Measurements from ENCODE around the gene KIRREL3. TPM values are rescaled to one million over a fixed set of nuclear protein-coding genes. Genes with fewer than 3 reads are reported as not detected.
A peak's percentile ranks its signal among the peaks of the same experiment; 100 is the strongest.

The KIRREL3 gene
- total and polyA plus RNA-seq, 9 of the 15 experiments (the other 6 are each of a cell fraction or from before 2014, with no cell fraction given), result 0.04 to 0.10 TPM; not detected in 7

DNA sequence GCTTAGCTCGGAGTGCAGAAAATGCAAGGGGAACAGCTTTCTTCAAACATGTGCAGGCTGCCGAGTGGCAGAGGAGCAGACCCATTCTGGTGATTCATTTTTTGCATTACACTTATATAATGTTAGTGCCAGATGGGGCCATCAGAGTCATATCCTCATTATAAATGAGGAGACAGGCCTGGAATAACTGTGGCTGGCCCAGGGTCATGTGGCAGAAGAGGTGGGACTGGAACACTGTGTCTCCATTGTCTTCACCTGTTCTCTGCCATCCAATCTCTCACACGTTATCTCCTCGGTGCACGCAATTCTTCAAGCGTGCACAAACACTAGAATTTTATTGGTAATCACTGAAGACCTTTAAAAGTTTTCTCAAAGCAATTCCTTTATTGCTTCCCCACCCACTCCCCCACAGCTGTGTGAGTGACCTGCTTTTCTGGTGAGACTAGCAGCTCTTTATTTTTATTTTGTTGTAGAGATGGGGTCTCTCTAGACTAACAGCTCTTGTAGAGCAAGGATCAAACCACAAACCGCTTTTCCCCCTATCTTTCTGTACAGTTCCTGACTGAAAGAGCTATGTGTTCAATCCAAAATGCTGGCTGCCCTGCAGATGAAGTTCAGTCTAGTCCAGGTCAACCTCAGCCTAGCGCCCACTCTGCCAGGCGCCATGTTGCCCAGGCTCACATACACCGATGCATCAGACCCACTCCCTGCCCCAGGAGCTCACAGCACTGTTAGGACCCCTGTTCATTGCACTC lies 569.8 kb downstream of the KIRREL3 start:
- FAIRE-seq, result no peak
- H3K4me2 ChIP-seq (ENCODE audit: insufficient read depth, low read length), result no peak overlapping the region

More for the DNA sequence above, 569.8 kb downstream of the KIRREL3 start:
- ChIA-PET POLR2A (interaction anchor here (0.5 to 1.1 kb wide), 3 partner anchors 11 to 209 kb away, joined by 3 to 6 read pairs (median 3); no protein-coding TSS in a partner anchor), CTCF (ENCODE audit: low intra/inter-chr PET ratio) (no interaction called here)
- Histone ChIP-seq H3K27ac (ENCODE audit: extremely low read depth, low read depth, low read length) (no peak overlapping the region), H3K36me3 (ENCODE audit: control insufficient read depth, insufficient read depth, low read length) (no peaks in the 10 kb centered on the region), H3K27me3 (ENCODE audit: control insufficient read depth in 2 of 2, insufficient read depth in 2 of 2, low read length in 2 of 2) (peaks cover 5 to 62% of the 10 kb centered on the region in 2 experiments), H3K9ac (ENCODE audit: insufficient read depth in 1 of 2, low read depth in 2 of 2, low read length in 2 of 2) (no peak overlapping the region), H3K4me3 (no peak overlapping the region), H2AFZ (ENCODE audit: low read depth, low read length) (no peak overlapping the region), H4K20me1 (replicated peaks; ENCODE audit: control insufficient read depth, insufficient read depth, low read length) (peaks cover 20% of the 10 kb centered on the region), H3K4me1 (replicated peaks in 1 of 2; ENCODE audit: control insufficient read depth in 2 of 2, insufficient read depth in 2 of 2, low read length in 2 of 2) (peaks cover 0 to 17% of the 10 kb centered on the region in 2 experiments; a peak in 4 of 5 replicates), H3K9me1 (ENCODE audit: control insufficient read depth, insufficient read depth, low read length) (no peaks in the 10 kb centered on the region), H3K9me3 (replicated peaks; ENCODE audit: control insufficient read depth, insufficient read depth, low read depth, low read length) (no peaks in the 10 kb centered on the region), H3K79me2 (ENCODE audit: control insufficient read depth, insufficient read depth, low read length) (no peaks in the 10 kb centered on the region)
- BruUV-seq (replicated peaks), result no TSS peak
- in situ Hi-C loops (cut with MboI), result no loop called here
- ATAC-seq, result no peak
- 5% methylated on average over 10 of the region's 10 CpGs for WGBS (ENCODE audit: insufficient coverage, low coverage, missing lambda C conversion rate)
- intact Hi-C loops (cut with micrococcal nuclease), result no loop called here
- no peak for DNase-seq (ENCODE audit: extremely low read depth in 1 of 4, low spot score in 3 of 4)
- peak; percentile 22; the same call in 1 of the 2 replicates for TF ChIP-seq TEAD4 (IDR thresholded peaks at IDR 0.05; ENCODE audit: low read length)
- TF ChIP-seq TEAD4 (CRISPR knock-in tag; IDR thresholded peaks at IDR 0.05; ENCODE audit: borderline replicate concordance), result no peak
- TF ChIP-seq ARHGAP35 (IDR thresholded peaks at IDR 0.05; ENCODE audit: partially characterized antibody), result no peak
- no peak for TF ChIP-seq SAP30 (IDR thresholded peaks at IDR 0.05; ENCODE audit: borderline replicate concordance, insufficient read depth, low read depth, low read length, poor library complexity, severe bottlenecking)
- peak; percentile 40 for TF ChIP-seq CBFA2T3 (IDR thresholded peaks at IDR 0.05)
- no peak for TF ChIP-seq GATA2 (CRISPR knock-in tag; IDR thresholded peaks at IDR 0.05)
- no peak for TF ChIP-seq ZKSCAN8 (CRISPR knock-in tag; IDR thresholded peaks at IDR 0.05)
- no peak for TF ChIP-seq PHB (CRISPR knock-in tag; IDR thresholded peaks at IDR 0.05)
- TF ChIP-seq GTF2F1 (IDR thresholded peaks at IDR 0.05; ENCODE audit: low read depth, low read length), result no peak

Measured in K562 (cell line).